ENCODE measurements around the gene GID8. TPM values are rescaled to one million over a fixed set of nuclear protein-coding genes. Genes with fewer than 3 reads are reported as not detected.
A peak's percentile ranks its signal among the peaks of the same experiment; 100 is the strongest.

Gene GID8
- total and polyA plus RNA-seq, 2 of the 13 experiments (the other 11 are each of a cell fraction or from before 2014, with no cell fraction given): 39.6 to 59.8 TPM

- TF ChIP-seq GTF3A (CRISPR knock-in tag; conservative IDR thresholded peaks at IDR 0.05): no peak; the same call in 1 of the 2 replicates
- TF ChIP-seq PLRG1 (conservative IDR thresholded peaks at IDR 0.05): no peak
- TF ChIP-seq NONO (IDR thresholded peaks at IDR 0.05): no peak
- TF ChIP-seq NONO (CRISPR knock-in tag; conservative IDR thresholded peaks at IDR 0.05): peak; percentile 97
- peak; percentile 59; the same call in 1 of the 2 replicates for TF ChIP-seq SNAI1 (CRISPR knock-in tag; IDR thresholded peaks at IDR 0.05; ENCODE audit: borderline replicate concordance)
- TF ChIP-seq ZNF629 (CRISPR knock-in tag; conservative IDR thresholded peaks at IDR 0.05): no peak; the same call in 1 of the 2 replicates
- TF ChIP-seq HOXA7 (CRISPR knock-in tag; IDR thresholded peaks at IDR 0.05): no peak; the same call in 1 of the 2 replicates
- no peak for TF ChIP-seq KAT2B (IDR thresholded peaks at IDR 0.05; ENCODE audit: borderline replicate concordance, low read depth, low read length)
- peak; percentile 84; the same call in 1 of the 2 replicates for TF ChIP-seq MZF1 (CRISPR knock-in tag; IDR thresholded peaks at IDR 0.05; ENCODE audit: borderline replicate concordance)
- TF ChIP-seq ZXDC (CRISPR knock-in tag; IDR thresholded peaks at IDR 0.05): no peak
- TF ChIP-seq FOXA3 (CRISPR knock-in tag; IDR thresholded peaks at IDR 0.05): peak; percentile 26; the same call in 1 of the 2 replicates
- no peak for TF ChIP-seq THYN1 (CRISPR knock-in tag; IDR thresholded peaks at IDR 0.05; ENCODE audit: borderline replicate concordance, low read depth)
- TF ChIP-seq NCOR1 (IDR thresholded peaks at IDR 0.05; ENCODE audit: borderline replicate concordance, low read length): peak; percentile 43; the same call in 1 of the 2 replicates
- TF ChIP-seq ZNF468 (CRISPR knock-in tag; IDR thresholded peaks at IDR 0.05): no peak
- TF ChIP-seq ZMAT3 (CRISPR knock-in tag; conservative IDR thresholded peaks at IDR 0.05): peak; percentile 46; the same call in 1 of the 2 replicates
- TF ChIP-seq USF2 (IDR thresholded peaks at IDR 0.05; ENCODE audit: low read depth, low read length): no peak
- no peak for TF ChIP-seq USF2 (CRISPR knock-in tag; IDR thresholded peaks at IDR 0.05; ENCODE audit: borderline replicate concordance)
- peak; percentile 78 for TF ChIP-seq ZNF777 (CRISPR knock-in tag; IDR thresholded peaks at IDR 0.05)
- TF ChIP-seq ZNF496 (CRISPR knock-in tag; IDR thresholded peaks at IDR 0.05; ENCODE audit: insufficient replicate concordance): no peak
- TF ChIP-seq ZNF317 (CRISPR knock-in tag; IDR thresholded peaks at IDR 0.05): no peak
- TF ChIP-seq ZNF264 (CRISPR knock-in tag; IDR thresholded peaks at IDR 0.05): peak; percentile 93
- TF ChIP-seq ETV6 (CRISPR knock-in tag; conservative IDR thresholded peaks at IDR 0.05): no peak; the same call in 1 of the 2 replicates
- no peak for TF ChIP-seq KLF11 (CRISPR knock-in tag; IDR thresholded peaks at IDR 0.05)
- peak; percentile 75; the same call in 1 of the 2 replicates for TF ChIP-seq ZMYM2 (CRISPR knock-in tag; IDR thresholded peaks at IDR 0.05)
- no peak for TF ChIP-seq RFXANK (CRISPR knock-in tag; IDR thresholded peaks at IDR 0.05)
- peak; percentile 29; the same call in 1 of the 2 replicates for TF ChIP-seq ATF6 (CRISPR knock-in tag; conservative IDR thresholded peaks at IDR 0.05)
Measured at GRCh38 chr20:62900052-62900691, 37.8 kb upstream of the GID8 start (continued).
